Caco-2 (cell line): ENCODE results near the gene GADD45G. TPM values are rescaled to one million over a fixed set of nuclear protein-coding genes. Genes with fewer than 3 reads are reported as not detected.

Source experiments
- total RNA-seq: library from RNA; stranded (reverse); gene quantifications from 2 replicates; pipeline ENCODE4 v1.2.3, GENCODE V29; 2022

GADD45G gene
- total RNA-seq, 1 experiment from 2014 or later: 3.7 TPM

Other genes with a start within 250 kb of the GADD45G start
- 16.0 and 17.1 TPM in 2 replicates for gene SEMA4D, start 106.9 kb upstream of the GADD45G start, total RNA-seq